ENCODE measurements around the gene DCBLD2.

DNA sequence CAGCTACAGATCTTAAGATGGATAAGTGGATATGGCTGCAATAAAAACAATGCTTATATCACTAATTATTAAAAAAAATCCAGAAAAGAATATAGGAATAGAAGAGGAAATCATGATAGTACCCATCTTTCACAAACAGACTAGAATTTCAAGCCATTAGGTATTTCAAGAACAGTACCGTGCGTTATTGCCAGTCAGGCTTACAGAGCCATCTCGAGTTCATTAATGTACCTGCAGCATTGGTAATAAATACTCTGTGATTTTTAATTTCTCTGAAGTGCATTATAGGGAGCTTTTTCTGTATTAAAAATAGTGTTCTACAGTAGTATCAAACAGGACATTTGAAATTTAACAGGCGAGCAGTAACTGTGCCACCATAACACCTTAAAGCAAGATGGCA is 102.7 kb downstream of the DCBLD2 start:
- no peak for TF ChIP-seq EZH2phosphoT487 (IDR thresholded peaks at IDR 0.05; ENCODE audit: borderline replicate concordance, low read depth, low read length)
- TF ChIP-seq CTCF (conservative IDR thresholded peaks at IDR 0.05; ENCODE audit: low read length), result no peak

Measured in OCI-LY7 (cell line).